Stimulated activated naive CD8-positive, alpha-beta T cell treated with anti-CD3 and anti-CD28 coated beads, Interleukin-15, amount 100 ng/mL, for 72 hours (primary cell): ENCODE results near the gene EPC1.
A peak's percentile ranks its signal among the peaks of the same experiment; 100 is the strongest.
"Not testable (repeated sequence)": the region's sequence is repeated elsewhere in the genome, so short reads cannot be mapped to it uniquely, and the experiment has no call there.

ENCODE experiments used
- ATAC-seq: fragments of 150-1000 bp; cut with Tn5 transposase; 2 replicates; pipeline ENCODE4 v1.10.0; 2021; ENCODE audit warnings: mild to moderate bottlenecking, moderate library complexity
- DNase-seq, 2 donors: peaks; one replicate each; pipeline ENCODE4 v3.0.0; 2021 to 2022
- H3K27ac Mint-ChIP-seq, 2 donors: one replicate each; pipeline ENCODE4 v1.8.0; 2022; ENCODE audit warnings: mild to moderate bottlenecking in 2 of 2, mixed read lengths in 2 of 2, moderate library complexity in 2 of 2
- H3K27me3 Mint-ChIP-seq: one replicate; pipeline ENCODE4 v1.8.0; 2022; ENCODE audit warnings: mixed read lengths
- H3K4me1 Mint-ChIP-seq: one replicate; pipeline ENCODE4 v1.8.0; 2022; ENCODE audit warnings: mild to moderate bottlenecking, mixed read lengths
- H3K4me3 Mint-ChIP-seq, 2 donors: one replicate each; pipeline ENCODE4 v1.8.0; 2022; ENCODE audit warnings: mild to moderate bottlenecking in 2 of 2, mixed read lengths in 2 of 2, moderate library complexity in 1 of 2
- H3K9me3 Mint-ChIP-seq, 2 donors: one replicate each; pipeline ENCODE4 v1.8.0; 2022; ENCODE audit warnings: mixed read lengths in 2 of 2

EPC1 gene

GRCh38 chr10:32346551-32347362 lies at the start of gene EPC1:
EPC1 (minus strand) TSS chr10:32347158; CDS start chr10:32346915, 243 bp downstream.
- DNase-seq (peak; percentile 88), ATAC-seq (peak; percentile 84)
- peaks cover 61% of the 10 kb centered on the region for H3K4me1 Mint-ChIP-seq
- no peaks in the 10 kb centered on the region for H3K27me3 Mint-ChIP-seq
- no peaks in the 10 kb centered on the region for H3K9me3 Mint-ChIP-seq
- peak within 1 kb of the TSS; percentile 90 to 91 for H3K4me3 Mint-ChIP-seq
- H3K27ac Mint-ChIP-seq = peak within 1 kb of the TSS; percentile 99 to 100

- no peaks in the 10 kb centered on the region for H3K4me1 Mint-ChIP-seq
- peaks cover 0 to 6% of the 10 kb centered on the region in 2 donors for H3K9me3 Mint-ChIP-seq
- no peak for DNase-seq
- no peaks in the 10 kb centered on the region for H3K27me3 Mint-ChIP-seq
- no peak overlapping the region for H3K4me3 Mint-ChIP-seq
- no peak for ATAC-seq
- H3K27ac Mint-ChIP-seq = no peak overlapping the region
Observed at GRCh38 chr10:32393911-32394310, 47.0 kb upstream of the EPC1 start.

- not testable (repeated sequence) for H3K4me1 Mint-ChIP-seq, DNase-seq, H3K27me3 Mint-ChIP-seq, H3K4me3 Mint-ChIP-seq, H3K9me3 Mint-ChIP-seq, H3K27ac Mint-ChIP-seq, ATAC-seq
Observed at GRCh38 chr10:32392284-32392683, 45.3 kb upstream of the EPC1 start.

GRCh38 chr10:32390193-32390592 lies 43.2 kb upstream of the EPC1 start:
- Mint-ChIP-seq H3K27me3 (no peaks in the 10 kb centered on the region), H3K4me3 (no peak overlapping the region), H3K4me1 (peaks cover 10% of the 10 kb centered on the region), H3K9me3 (peaks cover 0 to 6% of the 10 kb centered on the region in 2 donors), H3K27ac (no peak overlapping the region)
- ATAC-seq = no peak
- no peak for DNase-seq

GRCh38 chr10:32388258-32389027 lies 41.5 kb upstream of the EPC1 start:
- no peak overlapping the region for H3K27ac Mint-ChIP-seq
- H3K4me1 Mint-ChIP-seq = peaks cover 10% of the 10 kb centered on the region
- no peak overlapping the region for H3K4me3 Mint-ChIP-seq
- DNase-seq = no peak
- H3K9me3 Mint-ChIP-seq = peaks cover 0 to 6% of the 10 kb centered on the region in 2 donors
- no peaks in the 10 kb centered on the region for H3K27me3 Mint-ChIP-seq
- no peak for ATAC-seq

GRCh38 chr10:32386623-32387260 lies 39.8 kb upstream of the EPC1 start:
- Mint-ChIP-seq H3K4me3 (peak overlapping the region in 1 of 2 donors; percentile 58), H3K4me1 (peaks cover 10% of the 10 kb centered on the region), H3K9me3 (no peaks in the 10 kb centered on the region), H3K27me3 (no peaks in the 10 kb centered on the region), H3K27ac (peak overlapping the region in 1 of 2 donors; percentile 30)
- no peak for DNase-seq
- no peak for ATAC-seq

- H3K27ac Mint-ChIP-seq = no peak overlapping the region
- no peaks in the 10 kb centered on the region for H3K9me3 Mint-ChIP-seq
- DNase-seq (no peak), ATAC-seq (no peak)
- H3K4me3 Mint-ChIP-seq = no peak overlapping the region
- H3K27me3 Mint-ChIP-seq = no peaks in the 10 kb centered on the region
- H3K4me1 Mint-ChIP-seq = peaks cover 18% of the 10 kb centered on the region
Observed at GRCh38 chr10:32384171-32384570, 37.2 kb upstream of the EPC1 start.

GRCh38 chr10:32381165-32381564 lies 34.2 kb upstream of the EPC1 start:
- H3K27me3 Mint-ChIP-seq = no peaks in the 10 kb centered on the region
- peaks cover 8% of the 10 kb centered on the region for H3K4me1 Mint-ChIP-seq
- H3K9me3 Mint-ChIP-seq = no peaks in the 10 kb centered on the region
- DNase-seq (no peak), ATAC-seq (no peak)
- H3K4me3 Mint-ChIP-seq = no peak overlapping the region
- no peak overlapping the region for H3K27ac Mint-ChIP-seq

- Mint-ChIP-seq H3K4me3 (no peak overlapping the region), H3K27ac (no peak overlapping the region), H3K4me1 (peaks cover 8% of the 10 kb centered on the region), H3K9me3 (no peaks in the 10 kb centered on the region), H3K27me3 (no peaks in the 10 kb centered on the region)
- ATAC-seq = no peak
- no peak for DNase-seq
Observed at GRCh38 chr10:32379950-32380551, 33.1 kb upstream of the EPC1 start.

- H3K4me1 Mint-ChIP-seq = peaks cover 11% of the 10 kb centered on the region
- H3K9me3 Mint-ChIP-seq = no peaks in the 10 kb centered on the region
- DNase-seq (peak in 1 of 2 donors; percentile 30), ATAC-seq (peak; percentile 33)
- no peak overlapping the region for H3K4me3 Mint-ChIP-seq
- H3K27ac Mint-ChIP-seq = no peak overlapping the region
- no peaks in the 10 kb centered on the region for H3K27me3 Mint-ChIP-seq
Observed at GRCh38 chr10:32379318-32379949, 32.5 kb upstream of the EPC1 start.

- H3K27ac Mint-ChIP-seq = no peak overlapping the region
- no peak overlapping the region for H3K4me3 Mint-ChIP-seq
- no peaks in the 10 kb centered on the region for H3K9me3 Mint-ChIP-seq
- peaks cover 19% of the 10 kb centered on the region for H3K4me1 Mint-ChIP-seq
- no peaks in the 10 kb centered on the region for H3K27me3 Mint-ChIP-seq
- DNase-seq = peak; percentile 86 to 92
- peak; percentile 98 for ATAC-seq
Observed at GRCh38 chr10:32378363-32379317, 31.7 kb upstream of the EPC1 start.

GRCh38 chr10:32377458-32378259 lies 30.7 kb upstream of the EPC1 start:
- Mint-ChIP-seq H3K27ac (no peak overlapping the region), H3K4me1 (peaks cover 25% of the 10 kb centered on the region), H3K27me3 (no peaks in the 10 kb centered on the region), H3K4me3 (no peak overlapping the region), H3K9me3 (no peaks in the 10 kb centered on the region)
- peak in 1 of 2 donors; percentile 25 for DNase-seq
- peak; percentile 43 for ATAC-seq

GRCh38 chr10:32376771-32377170 lies 29.8 kb upstream of the EPC1 start:
- Mint-ChIP-seq H3K27me3 (no peaks in the 10 kb centered on the region), H3K9me3 (no peaks in the 10 kb centered on the region), H3K4me1 (peaks cover 34% of the 10 kb centered on the region), H3K27ac (peak overlapping the region; percentile 96 to 97), H3K4me3 (peak overlapping the region in 1 of 2 donors; percentile 77)
- no peak for ATAC-seq
- no peak for DNase-seq
